IMR-90 (cell line): ENCODE data around the gene TFRC. TPM values are rescaled to one million over a fixed set of nuclear protein-coding genes. Genes with fewer than 3 reads are reported as not detected.
"Not testable (repeated sequence)": the region's sequence is repeated elsewhere in the genome, so short reads cannot be mapped to it uniquely, and the experiment has no call there.

Source experiments
- ATAC-seq: fragments of 200-7000 bp; cut with Tn5 transposase; 2 replicates; pipeline ENCODE4 v1.9.1; 2020; ENCODE audit warnings: low read depth, mild to moderate bottlenecking, moderate library complexity
- BruUV-seq: library from RNA; stranded (reverse); fragments of 400-500 nt; replicated peaks from 2 replicates; lab custom pipeline; 2021; lab: Mats Ljungman, UMichigan
- CTCF ChIA-PET: fragments of 300-600 bp; formaldehyde crosslinking; extraction: SDS; loops from one replicate; lab custom pipeline; 2021; ENCODE audit warnings: antibody characterized with exemption; lab: Yijun Ruan, JAX
- POLR2A ChIA-PET: fragments of 300-600 bp; sonication (Branson Sonifier 250); formaldehyde crosslinking; loops from one replicate; lab custom pipeline; 2022; ENCODE audit warnings: antibody characterized with exemption; ENCODE audit not compliant: unreplicated experiment; lab: Charles Lee
- DNase-seq: peaks from one replicate; pipeline ENCODE4 v3.0.0; 2013
- H2AFZ ChIP-seq: replicated peaks from 2 replicates; pipeline ENCODE3; 2013; ENCODE audit warnings: low read length, mild to moderate bottlenecking; ENCODE audit not compliant: poor library complexity
- H2AK5ac ChIP-seq: 2 replicates; pipeline ENCODE4 v1.6.1; 2013; ENCODE audit warnings: low read depth, low read length, inconsistent platforms
- H2AK9ac ChIP-seq: replicated peaks from 2 replicates; pipeline ENCODE3; 2013; ENCODE audit warnings: mild to moderate bottlenecking, low read depth, low read length, moderate library complexity; ENCODE audit not compliant: poor library complexity
- H2BK120ac ChIP-seq: 2 replicates; pipeline ENCODE4 v1.6.1; 2013; ENCODE audit warnings: low read depth, low read length, inconsistent platforms
- H2BK15ac ChIP-seq: 3 replicates; pipeline ENCODE4 v1.6.1; 2013; ENCODE audit warnings: low read depth, low read length, inconsistent platforms
- H2BK20ac ChIP-seq: 2 replicates; pipeline ENCODE4 v1.6.1; 2013; ENCODE audit warnings: low read depth, mild to moderate bottlenecking, inconsistent platforms, low read length, moderate library complexity
- H2BK5ac ChIP-seq: 2 replicates; pipeline ENCODE4 v1.6.1; 2013; ENCODE audit warnings: mild to moderate bottlenecking, low read depth, low read length, inconsistent platforms; ENCODE audit not compliant: poor library complexity, severe bottlenecking
- H3K14ac ChIP-seq: replicated peaks from 2 replicates; pipeline ENCODE4 v1.6.1; 2013; ENCODE audit warnings: low read depth, low read length, inconsistent platforms
- H3K18ac ChIP-seq: 2 replicates; pipeline ENCODE4 v1.6.1; 2013; ENCODE audit warnings: low read depth, low read length, control low read depth
- H3K23ac ChIP-seq: 2 replicates; pipeline ENCODE4 v1.6.1; 2013; ENCODE audit warnings: low read depth, low read length, inconsistent platforms
- H3K27ac ChIP-seq: 2 replicates; pipeline ENCODE4 v1.5.1; 2013; ENCODE audit warnings: mild to moderate bottlenecking, control low read depth, low read length; ENCODE audit not compliant: insufficient read depth
- H3K27me3 ChIP-seq: 2 replicates; pipeline ENCODE4 v1.6.1; 2013; ENCODE audit warnings: low read length; ENCODE audit not compliant: control insufficient read depth, insufficient read depth
- H3K36me3 ChIP-seq: 2 replicates; pipeline ENCODE4 v1.6.1; 2013; ENCODE audit warnings: low read length, mixed read lengths; ENCODE audit not compliant: control insufficient read depth, insufficient read depth
- H3K4ac ChIP-seq: 2 replicates; pipeline ENCODE4 v1.6.1; 2013; ENCODE audit warnings: low read depth, low read length, inconsistent platforms
- H3K4me1 ChIP-seq: 2 replicates; pipeline ENCODE4 v1.6.1; 2013; ENCODE audit warnings: low read length, mixed read lengths; ENCODE audit not compliant: control insufficient read depth, insufficient read depth
- H3K4me2 ChIP-seq: 2 replicates; pipeline ENCODE4 v1.6.1; 2013; ENCODE audit warnings: low read depth, mild to moderate bottlenecking, control low read depth, low read length, moderate library complexity
- H3K4me3 ChIP-seq: 2 replicates; pipeline ENCODE4 v1.5.1; 2013; ENCODE audit warnings: low read depth, mild to moderate bottlenecking, control low read depth, low read length, moderate library complexity; ENCODE audit not compliant: insufficient read depth
- H3K56ac ChIP-seq: 2 replicates; pipeline ENCODE4 v1.6.1; 2013; ENCODE audit warnings: low read length, inconsistent platforms; ENCODE audit not compliant: insufficient read depth; ENCODE audit errors: extremely low read depth
- H3K79me1 ChIP-seq, 2 experiments: 2 replicates each; pipeline ENCODE4 v1.6.1; 2013; ENCODE audit warnings: low read length in 2 of 2, inconsistent platforms in 1 of 2, low read depth in 1 of 2
- H3K9ac ChIP-seq: 2 replicates; pipeline ENCODE4 v1.6.1; 2013; ENCODE audit warnings: low read depth, low read length, control low read depth
- H3K9me1 ChIP-seq: 2 replicates; pipeline ENCODE4 v1.6.1; 2013; ENCODE audit warnings: low read length, inconsistent platforms; ENCODE audit not compliant: insufficient read depth
- H3K9me3 ChIP-seq: 2 replicates; pipeline ENCODE4 v1.6.1; 2013; ENCODE audit warnings: low read length; ENCODE audit not compliant: control insufficient read depth, insufficient read depth
- H4K20me1 ChIP-seq: 2 replicates; pipeline ENCODE4 v1.6.1; 2013; ENCODE audit warnings: low read length, inconsistent platforms; ENCODE audit not compliant: insufficient read depth
- H4K5ac ChIP-seq: 2 replicates; pipeline ENCODE4 v1.6.1; 2013; ENCODE audit warnings: mild to moderate bottlenecking, low read depth, low read length, control low read depth
- H4K8ac ChIP-seq, 2 experiments: 2 replicates each; pipeline ENCODE4 v1.6.1; 2013; ENCODE audit warnings: low read depth in 2 of 2, low read length in 2 of 2, control low read depth in 1 of 2, inconsistent platforms in 1 of 2
- H4K91ac ChIP-seq: 2 replicates; pipeline ENCODE4 v1.6.1; 2013; ENCODE audit warnings: low read depth, low read length, inconsistent platforms; ENCODE audit not compliant: insufficient read depth
- WGBS, 2 experiments: methylation state at CpG; one replicate each; pipeline versions ENCODE4 v1.1.5 to v1.1.7; 2013; ENCODE audit warnings: missing lambda C conversion rate in 2 of 2; ENCODE audit not compliant: insufficient read length in 1 of 2; ENCODE audit errors: extremely low coverage in 2 of 2; 5-methylcytosine and 5-hydroxymethylcytosine counted together
- dilution Hi-C: fragments of 300-500 bp; cut with HindIII; formaldehyde crosslinking; loops from one replicate; pipeline ENCODE4 v1.14.3; 2018; ENCODE audit warnings: low sequenced_read_pairs; ENCODE audit not compliant: unreplicated experiment
- in situ Hi-C: fragments of 300-500 bp; cut with MboI; formaldehyde crosslinking; loops from 3 replicates; pipeline ENCODE4 v1.14.3; 2019; ENCODE audit warnings: low sequenced_read_pairs, inconsistent platforms, mixed read lengths
- intact Hi-C: fragments of 100-400 bp; cut with micrococcal nuclease; formaldehyde crosslinking; loops from 2 replicates; pipeline ENCODE4 v1.10.0; 2022
- polyA plus RNA-seq, 3 experiments: library from polyadenylated mRNA; depleted of rRNA; stranded (reverse); fragments of >200 nt; gene quantifications; 2 replicates each; pipeline ENCODE4 v1.2.3, GENCODE V29; 2012; ENCODE audit warnings: low replicate concordance in 1 of 3
- total RNA-seq: library from RNA; depleted of rRNA; stranded (reverse); fragments of >200 nt; gene quantifications from 2 replicates; pipeline ENCODE4 v1.2.3, GENCODE V29; 2012

TFRC gene
- total and polyA plus RNA-seq, 2 of the 4 experiments (the other 2 are of a cell fraction): 78.6 to 156 TPM

DNA sequence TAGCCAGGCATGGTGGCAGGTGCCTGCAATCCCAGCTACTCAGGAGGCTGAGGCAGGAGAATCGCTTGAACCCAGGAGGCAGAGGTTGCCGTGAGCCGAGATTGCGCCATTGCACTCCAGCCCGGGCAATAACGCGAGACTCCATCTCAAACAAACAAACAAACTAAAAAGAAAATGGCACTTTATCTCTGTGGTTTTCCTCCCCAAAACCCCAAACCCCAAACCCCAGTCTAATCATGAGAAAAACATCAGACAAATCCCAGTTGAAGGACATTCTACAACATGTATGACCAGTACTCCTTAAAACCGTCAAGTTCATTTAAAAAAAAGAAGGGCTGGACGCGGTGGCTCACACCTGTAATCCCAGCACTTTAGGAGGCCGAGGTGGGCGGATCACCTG is 22.8 kb upstream of the TFRC start:
- H3K27ac ChIP-seq, BruUV-seq, POLR2A ChIA-PET, H4K20me1 ChIP-seq, H2BK5ac ChIP-seq, H3K4me3 ChIP-seq, in situ Hi-C loops, H3K79me1 ChIP-seq, H3K4ac ChIP-seq, H4K5ac ChIP-seq, CTCF ChIA-PET, H2BK20ac ChIP-seq, H3K23ac ChIP-seq, DNase-seq, H2BK120ac ChIP-seq, H2AFZ ChIP-seq, ATAC-seq, H2BK15ac ChIP-seq, H2AK5ac ChIP-seq, H4K8ac ChIP-seq, H2AK9ac ChIP-seq, H3K4me2 ChIP-seq, dilution Hi-C loops, H3K4me1 ChIP-seq, H3K36me3 ChIP-seq, H3K14ac ChIP-seq, H3K18ac ChIP-seq, H4K91ac ChIP-seq, intact Hi-C loops, H3K9ac ChIP-seq, H3K9me3 ChIP-seq, H3K56ac ChIP-seq, H3K9me1 ChIP-seq: not testable (repeated sequence)
- H3K27me3 ChIP-seq: peaks cover 11% of the 10 kb centered on the region
- no CpG with 5 or more reads among the region's 12 CpGs for WGBS, 2 experiments

DNA sequence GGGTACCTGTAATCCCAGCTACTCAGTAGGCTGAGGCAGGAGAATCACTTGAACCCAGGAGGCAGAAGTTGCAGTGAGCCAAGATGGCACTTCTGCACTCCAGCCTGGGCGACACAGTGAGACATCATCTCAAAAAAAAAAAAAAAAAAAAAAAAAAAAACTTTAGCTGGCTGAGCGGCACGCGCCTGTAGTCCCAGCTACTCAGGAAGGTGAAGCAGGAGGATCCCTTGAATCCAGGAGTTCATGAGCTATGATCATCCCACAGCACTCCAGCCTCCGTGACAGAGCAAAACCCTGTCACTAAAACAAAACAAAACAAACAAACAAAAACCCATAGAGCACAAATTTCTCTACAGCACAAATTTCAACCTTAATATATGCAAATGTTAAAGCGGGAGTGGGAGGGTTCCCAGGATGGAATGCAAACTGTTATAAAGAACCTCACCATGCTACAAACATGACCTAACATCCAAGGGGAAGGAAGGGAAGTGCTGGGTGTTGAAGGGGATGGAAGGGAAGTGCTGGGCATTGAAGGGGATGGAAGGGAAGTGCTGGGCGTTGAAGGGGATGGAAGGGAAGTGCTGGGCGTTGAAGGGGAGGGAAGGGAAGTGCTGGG is 16.6 kb upstream of the TFRC start:
- H3K27ac ChIP-seq, dilution Hi-C loops: not testable (repeated sequence)
- no CpG with 5 or more reads among the region's 8 CpGs for WGBS, 2 experiments

More for the DNA sequence above, 16.6 kb upstream of the TFRC start:
- BruUV-seq, H4K5ac ChIP-seq, CTCF ChIA-PET, H3K36me3 ChIP-seq, H2AFZ ChIP-seq, H4K8ac ChIP-seq, H2BK5ac ChIP-seq, H2BK20ac ChIP-seq, H3K4me1 ChIP-seq, H2BK120ac ChIP-seq, intact Hi-C loops, H3K4me3 ChIP-seq, H2AK9ac ChIP-seq, H3K23ac ChIP-seq, H3K9me3 ChIP-seq, H3K79me1 ChIP-seq, H4K91ac ChIP-seq, H3K56ac ChIP-seq, H3K9me1 ChIP-seq, DNase-seq, POLR2A ChIA-PET, H3K9ac ChIP-seq, H3K18ac ChIP-seq, H2AK5ac ChIP-seq, H3K4ac ChIP-seq, H3K14ac ChIP-seq, ATAC-seq, H3K4me2 ChIP-seq, in situ Hi-C loops, H2BK15ac ChIP-seq, H4K20me1 ChIP-seq: not testable (repeated sequence)
- H3K27me3 ChIP-seq: peaks cover 17% of the 10 kb centered on the region
